ENCODE measurements around the gene FGF14. TPM values are rescaled to one million over a fixed set of nuclear protein-coding genes. Genes with fewer than 3 reads are reported as not detected.

The FGF14 gene
- total and polyA plus RNA-seq, 2 experiments from 2014 or later, result 0.73 TPM; not detected in 1

- Histone ChIP-seq H2AFZ (no peak overlapping the region), H3K36me3 (replicated peaks; ENCODE audit: insufficient read depth, low read depth) (no peaks in the 10 kb centered on the region), H3K4me2 (no peak overlapping the region), H4K20me1 (ENCODE audit: insufficient read depth, poor library complexity, severe bottlenecking) (no peaks in the 10 kb centered on the region), H3K27me3 (no peaks in the 10 kb centered on the region), H3K4me1 (ENCODE audit: insufficient read depth) (no peaks in the 10 kb centered on the region), H3K27ac (no peak overlapping the region), H3K79me2 (no peaks in the 10 kb centered on the region), H3K9me2 (replicated peaks; ENCODE audit: insufficient read depth) (no peaks in the 10 kb centered on the region), H3K4me3 (no peak overlapping the region), H3K9me3 (ENCODE audit: low read depth) (no peaks in the 10 kb centered on the region)
- no peak for DNase-seq (ENCODE audit: low spot score)
- 85% methylated on average over 5 of the region's 5 CpGs for WGBS (ENCODE audit: low lambda C conversion rate, missing lambda C conversion rate)
- TF ChIP-seq EZH2 (IDR thresholded peaks at IDR 0.05; ENCODE audit: borderline replicate concordance) (no peak), CTCF (IDR thresholded peaks at IDR 0.05; ENCODE audit: poor library complexity) (no peak), EZH2phosphoT487 (IDR thresholded peaks at IDR 0.05; ENCODE audit: low read depth, severe bottlenecking, unreplicated experiment) (no peak)
These were observed 219.7 kb downstream of the FGF14 start for GRCh38 chr13:102182170-102182569.

- Histone ChIP-seq H3K27me3 (no peaks in the 10 kb centered on the region), H3K79me2 (no peaks in the 10 kb centered on the region), H4K20me1 (ENCODE audit: insufficient read depth, poor library complexity, severe bottlenecking) (no peaks in the 10 kb centered on the region), H3K9me2 (replicated peaks; ENCODE audit: insufficient read depth) (no peaks in the 10 kb centered on the region), H2AFZ (no peak overlapping the region), H3K36me3 (replicated peaks; ENCODE audit: insufficient read depth, low read depth) (no peaks in the 10 kb centered on the region), H3K4me2 (no peak overlapping the region), H3K27ac (no peak overlapping the region), H3K4me3 (no peak overlapping the region), H3K9me3 (ENCODE audit: low read depth) (no peaks in the 10 kb centered on the region), H3K4me1 (ENCODE audit: insufficient read depth) (no peaks in the 10 kb centered on the region)
- TF ChIP-seq EZH2phosphoT487 (IDR thresholded peaks at IDR 0.05; ENCODE audit: low read depth, severe bottlenecking, unreplicated experiment) (no peak), EZH2 (IDR thresholded peaks at IDR 0.05; ENCODE audit: borderline replicate concordance) (no peak), CTCF (IDR thresholded peaks at IDR 0.05; ENCODE audit: poor library complexity) (no peak)
- DNase-seq (ENCODE audit: low spot score), result no peak
These were observed 224.4 kb downstream of the FGF14 start for GRCh38 chr13:102177431-102177830.

GRCh38 chr13:102176846-102177245, 225.0 kb downstream of the FGF14 start:
- WGBS (ENCODE audit: low lambda C conversion rate, missing lambda C conversion rate), result 63% methylated on average over 4 of the region's 4 CpGs
- no peak overlapping the region for H3K4me3 ChIP-seq

More at GRCh38 chr13:102176846-102177245, 225.0 kb downstream of the FGF14 start:
- H3K4me2 ChIP-seq, result no peak overlapping the region
- H3K27ac ChIP-seq, result no peak overlapping the region
- no peaks in the 10 kb centered on the region for H3K27me3 ChIP-seq
- no peak for DNase-seq (ENCODE audit: low spot score)
- no peaks in the 10 kb centered on the region for H3K4me1 ChIP-seq (ENCODE audit: insufficient read depth)
- no peak overlapping the region for H2AFZ ChIP-seq
- no peaks in the 10 kb centered on the region for H3K36me3 ChIP-seq (replicated peaks; ENCODE audit: insufficient read depth, low read depth)
- H3K9me3 ChIP-seq (ENCODE audit: low read depth), result no peaks in the 10 kb centered on the region
- no peaks in the 10 kb centered on the region for H4K20me1 ChIP-seq (ENCODE audit: insufficient read depth, poor library complexity, severe bottlenecking)
- no peaks in the 10 kb centered on the region for H3K79me2 ChIP-seq
- no peaks in the 10 kb centered on the region for H3K9me2 ChIP-seq (replicated peaks; ENCODE audit: insufficient read depth)
- TF ChIP-seq EZH2phosphoT487 (IDR thresholded peaks at IDR 0.05; ENCODE audit: low read depth, severe bottlenecking, unreplicated experiment) (no peak), CTCF (IDR thresholded peaks at IDR 0.05; ENCODE audit: poor library complexity) (no peak), EZH2 (IDR thresholded peaks at IDR 0.05; ENCODE audit: borderline replicate concordance) (no peak)
